CD4-positive, alpha-beta T cell (primary cell): ENCODE data around the gene LMBR1. TPM values are rescaled to one million over a fixed set of nuclear protein-coding genes. Genes with fewer than 3 reads are reported as not detected.
"Not testable (repeated sequence)": the region's sequence is repeated elsewhere in the genome, so short reads cannot be mapped to it uniquely, and the experiment has no call there.

Experiments used
- ATAC-seq: fragments of 200-7000 bp; cut with Tn5 transposase; one replicate; pipeline ENCODE4 v1.10.0; 2022; ENCODE audit warnings: mild to moderate bottlenecking; ENCODE audit not compliant: poor library complexity
- CTCF ChIA-PET: fragments of 350-600 bp; sonication (Branson Sonifier 250); formaldehyde crosslinking; loops from one replicate; lab custom pipeline; 2021; ENCODE audit warnings: antibody characterized with exemption, inconsistent platforms; lab: Charles Lee
- POLR2A ChIA-PET: fragments of 350-600 bp; sonication (Branson Sonifier 250); formaldehyde crosslinking; loops from one replicate; lab custom pipeline; 2021; ENCODE audit warnings: antibody characterized with exemption, inconsistent platforms; lab: Charles Lee
- DNase-seq, 14 experiments: peaks; one replicate each; pipeline ENCODE4 v3.0.0-alpha.2; 2013 to 2020; ENCODE audit warnings: mixed read lengths in 2 of 14
- H3K27ac ChIP-seq, 2 donors: one replicate each; pipeline versions ENCODE4 v1.5.1 to v1.7.0; 2013; ENCODE audit warnings: low read length in 2 of 2, low read depth in 1 of 2, mild to moderate bottlenecking in 1 of 2
- H3K27me3 ChIP-seq, 2 experiments: 1 replicate in 1 of 2; 2 replicates in 1 of 2; pipeline versions ENCODE4 v1.6.1 to v1.7.0; 2013; ENCODE audit warnings: low read length in 2 of 2, control low read depth in 1 of 2, mild to moderate bottlenecking in 1 of 2, moderate library complexity in 1 of 2; ENCODE audit not compliant: insufficient read depth in 2 of 2, control insufficient read depth in 1 of 2
- H3K36me3 ChIP-seq: one replicate; pipeline ENCODE4 v1.6.1; 2013; ENCODE audit warnings: low read length, control low read depth; ENCODE audit not compliant: insufficient read depth
- H3K4me1 ChIP-seq: one replicate; pipeline ENCODE4 v1.6.1; 2013; ENCODE audit warnings: low read length, control low read depth; ENCODE audit not compliant: insufficient read depth
- H3K4me3 ChIP-seq: one replicate; pipeline ENCODE4 v1.5.1; 2013; ENCODE audit warnings: mild to moderate bottlenecking, low read length, moderate library complexity
- H3K9me3 ChIP-seq, 2 experiments: 1 replicate in 1 of 2; 2 replicates in 1 of 2; pipeline versions ENCODE4 v1.6.1 to v1.7.0; 2013; ENCODE audit warnings: low read length in 2 of 2, mild to moderate bottlenecking in 2 of 2, control low read depth in 1 of 2, moderate library complexity in 1 of 2; ENCODE audit not compliant: control insufficient read depth in 1 of 2, insufficient read depth in 1 of 2
- H3K27ac Mint-ChIP-seq: one replicate; pipeline ENCODE4 v1.8.0; 2020; ENCODE audit warnings: mixed read lengths
- H3K27me3 Mint-ChIP-seq: one replicate; pipeline ENCODE4 v1.8.0; 2021; ENCODE audit warnings: mixed read lengths
- H3K36me3 Mint-ChIP-seq: one replicate; pipeline ENCODE4 v1.8.0; 2021; ENCODE audit warnings: low read depth, mixed read lengths
- H3K4me1 Mint-ChIP-seq: one replicate; pipeline ENCODE4 v1.8.0; 2021; ENCODE audit warnings: low read depth, mixed read lengths
- H3K4me3 Mint-ChIP-seq: one replicate; pipeline ENCODE4 v1.8.0; 2020; ENCODE audit warnings: mild to moderate bottlenecking, mixed read lengths
- H3K9me3 Mint-ChIP-seq: one replicate; pipeline ENCODE4 v1.8.0; 2020; ENCODE audit warnings: mixed read lengths
- CTCF ChIP-seq: fragments of 200-600 bp; IDR thresholded peaks from one replicate; pipeline ENCODE4 v1.8.0; 2022; ENCODE audit warnings: antibody characterized with exemption, mild to moderate bottlenecking
- intact Hi-C, 2 experiments: fragments of 100-400 bp; cut with DNase I in 1 of 2; cut with micrococcal nuclease in 1 of 2; formaldehyde crosslinking; loops; one replicate each; pipeline versions ENCODE4 v1.15.1 to v1.9.0; 2023 to 2025; cut with DNase I, micrococcal nuclease
- total RNA-seq, 174 experiments: library from RNA in 2 of 174; stranded (reverse) in 2 of 174; gene quantifications; one replicate each; pipeline ENCODE4 v1.2.3 and lab custom pipeline; 2021 to 2026

LMBR1 gene
- total RNA-seq, 2 experiments from 2014 or later: 61.6 to 61.9 TPM

- H3K27ac ChIP-seq: no peak overlapping the region
- ChIA-PET POLR2A (no interaction called here), CTCF (no interaction called here)
- intact Hi-C loops: no loop called here
- H3K4me1 Mint-ChIP-seq: no peaks in the 10 kb centered on the region
- H3K36me3 ChIP-seq: no peaks in the 10 kb centered on the region
- DNase-seq (no peak), ATAC-seq (no peak)
- no peak for TF ChIP-seq CTCF
- H3K4me1 ChIP-seq: no peaks in the 10 kb centered on the region
- no peaks in the 10 kb centered on the region for H3K27me3 Mint-ChIP-seq
- H3K9me3 ChIP-seq: peaks cover 0 to 19% of the 10 kb centered on the region in 2 experiments
- H3K4me3 Mint-ChIP-seq: no peak overlapping the region
- no peak overlapping the region for H3K4me3 ChIP-seq
- peaks cover 90% of the 10 kb centered on the region for H3K36me3 Mint-ChIP-seq
- no peaks in the 10 kb centered on the region for H3K27me3 ChIP-seq
- peaks cover 14% of the 10 kb centered on the region for H3K9me3 Mint-ChIP-seq
- H3K27ac Mint-ChIP-seq: no peak overlapping the region
Measured at GRCh38 chr7:156702399-156702798, 190.6 kb downstream of the LMBR1 start.

- H3K27me3 Mint-ChIP-seq, intact Hi-C loops, H3K4me1 Mint-ChIP-seq, H3K27ac ChIP-seq, H3K27ac Mint-ChIP-seq, CTCF ChIA-PET, H3K4me3 ChIP-seq, H3K36me3 ChIP-seq, POLR2A ChIA-PET, DNase-seq, H3K4me1 ChIP-seq, H3K4me3 Mint-ChIP-seq, ATAC-seq, H3K27me3 ChIP-seq: not testable (repeated sequence)
- peaks cover 0 to 19% of the 10 kb centered on the region in 2 experiments for H3K9me3 ChIP-seq
- Mint-ChIP-seq H3K36me3 (peaks cover 90% of the 10 kb centered on the region), H3K9me3 (peaks cover 14% of the 10 kb centered on the region)
Measured at GRCh38 chr7:156701787-156702186, 191.2 kb downstream of the LMBR1 start.

- H3K4me3 Mint-ChIP-seq, H3K4me1 ChIP-seq, H3K4me1 Mint-ChIP-seq, H3K4me3 ChIP-seq, DNase-seq, CTCF ChIA-PET, POLR2A ChIA-PET, H3K27me3 Mint-ChIP-seq, H3K36me3 ChIP-seq, ATAC-seq, H3K27me3 ChIP-seq, intact Hi-C loops, H3K9me3 Mint-ChIP-seq, H3K27ac Mint-ChIP-seq, H3K27ac ChIP-seq: not testable (repeated sequence)
- H3K9me3 ChIP-seq: peaks cover 0 to 17% of the 10 kb centered on the region in 2 experiments
- peaks cover 91% of the 10 kb centered on the region for H3K36me3 Mint-ChIP-seq
Measured at GRCh38 chr7:156698512-156698911, 194.5 kb downstream of the LMBR1 start.

GRCh38 chr7:156697283-156697682 lies 195.7 kb downstream of the LMBR1 start:
- H3K4me3 ChIP-seq, H3K27me3 Mint-ChIP-seq, H3K27ac ChIP-seq, DNase-seq, H3K4me1 Mint-ChIP-seq, H3K4me1 ChIP-seq, CTCF ChIA-PET, intact Hi-C loops, H3K27me3 ChIP-seq, ATAC-seq, H3K27ac Mint-ChIP-seq, H3K4me3 Mint-ChIP-seq, POLR2A ChIA-PET, H3K36me3 ChIP-seq: not testable (repeated sequence)
- H3K36me3 Mint-ChIP-seq: peaks cover 93% of the 10 kb centered on the region
- peaks cover 12% of the 10 kb centered on the region for H3K9me3 Mint-ChIP-seq
- peaks cover 0 to 11% of the 10 kb centered on the region in 2 experiments for H3K9me3 ChIP-seq
